Tibial nerve (tissue), 4 donors: ENCODE results near the gene AP1G2.

Experiments used
- EP300 ChIP-seq, 2 donors: sonication (generic); formaldehyde crosslinking; IDR thresholded peaks; one replicate each; pipeline ENCODE4 v1.6.1; 2017; ENCODE audit warnings: antibody characterized with exemption in 2 of 2, mild to moderate bottlenecking in 1 of 2
- POLR2A ChIP-seq, 2 donors: fragments of 450-650 bp; IDR thresholded peaks; one replicate each; pipeline ENCODE4 v1.6.1; 2017; ENCODE audit warnings: antibody characterized with exemption in 2 of 2, mild to moderate bottlenecking in 2 of 2, moderate library complexity in 2 of 2
- TF ChIP-seq, protein P1 (sequence below), 5 experiments: fragments of 200-600 bp in 3 of 5; fragments of 450-650 bp in 2 of 5; sonication (generic) in 3 of 5; IDR thresholded peaks; one replicate each; pipeline ENCODE4 v1.5.1; 2016 to 2019; ENCODE audit warnings: antibody characterized with exemption in 5 of 5, mild to moderate bottlenecking in 3 of 5, moderate library complexity in 2 of 5

DNA sequence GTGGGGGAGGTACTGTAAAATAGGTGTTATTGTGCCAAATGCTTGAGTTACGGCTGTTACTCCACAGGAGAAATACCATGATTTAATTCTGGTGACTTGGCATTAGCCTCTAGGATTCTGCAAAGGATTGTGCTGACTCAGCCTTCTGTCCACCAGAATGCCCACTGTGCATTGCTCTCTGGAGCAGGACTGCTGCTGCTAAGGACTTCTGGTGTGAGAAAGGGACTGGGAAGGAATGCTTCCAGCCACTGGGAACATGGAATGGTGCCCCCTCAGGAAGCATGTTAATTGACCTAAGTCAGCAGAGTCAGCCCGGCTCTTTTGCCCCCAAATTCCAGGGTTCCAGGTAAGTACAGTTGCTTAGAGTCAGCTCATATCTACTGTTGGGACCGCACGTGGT is 48.9 kb downstream of the AP1G2 start:
- TF ChIP-seq, protein P1, sequence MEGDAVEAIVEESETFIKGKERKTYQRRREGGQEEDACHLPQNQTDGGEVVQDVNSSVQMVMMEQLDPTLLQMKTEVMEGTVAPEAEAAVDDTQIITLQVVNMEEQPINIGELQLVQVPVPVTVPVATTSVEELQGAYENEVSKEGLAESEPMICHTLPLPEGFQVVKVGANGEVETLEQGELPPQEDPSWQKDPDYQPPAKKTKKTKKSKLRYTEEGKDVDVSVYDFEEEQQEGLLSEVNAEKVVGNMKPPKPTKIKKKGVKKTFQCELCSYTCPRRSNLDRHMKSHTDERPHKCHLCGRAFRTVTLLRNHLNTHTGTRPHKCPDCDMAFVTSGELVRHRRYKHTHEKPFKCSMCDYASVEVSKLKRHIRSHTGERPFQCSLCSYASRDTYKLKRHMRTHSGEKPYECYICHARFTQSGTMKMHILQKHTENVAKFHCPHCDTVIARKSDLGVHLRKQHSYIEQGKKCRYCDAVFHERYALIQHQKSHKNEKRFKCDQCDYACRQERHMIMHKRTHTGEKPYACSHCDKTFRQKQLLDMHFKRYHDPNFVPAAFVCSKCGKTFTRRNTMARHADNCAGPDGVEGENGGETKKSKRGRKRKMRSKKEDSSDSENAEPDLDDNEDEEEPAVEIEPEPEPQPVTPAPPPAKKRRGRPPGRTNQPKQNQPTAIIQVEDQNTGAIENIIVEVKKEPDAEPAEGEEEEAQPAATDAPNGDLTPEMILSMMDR (IDR thresholded peaks at IDR 0.05) = no peak
- TF ChIP-seq EP300 (IDR thresholded peaks at IDR 0.05) = no peak
- TF ChIP-seq POLR2A (IDR thresholded peaks at IDR 0.05) = no peak
